ENCODE data around the gene DNAAF8.
"Not testable (repeated sequence)": the region's sequence is repeated elsewhere in the genome, so short reads cannot be mapped to it uniquely, and the experiment has no call there.

Gene DNAAF8

DNA sequence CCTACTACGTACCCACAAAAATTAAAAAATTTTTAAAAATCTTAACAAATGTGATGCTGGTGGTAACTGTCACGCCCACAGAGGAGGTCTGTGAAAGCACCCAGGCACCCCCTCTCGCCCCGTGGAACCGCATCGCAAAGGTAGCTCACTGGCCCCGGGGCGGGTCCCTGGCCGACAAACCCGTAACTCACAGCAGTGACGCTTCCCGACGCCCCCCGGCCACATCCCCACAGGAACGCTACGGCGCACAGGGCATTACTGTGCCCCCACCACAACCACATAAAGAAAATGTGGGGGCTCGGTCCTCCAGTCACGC lies 632 bp upstream of the DNAAF8 start:
- no peak for DNase-seq (ENCODE audit: low read depth)
- peak overlapping the region; percentile 93 for H3K4me3 ChIP-seq (ENCODE audit: control insufficient read depth, low read depth, low read length)
- TF ChIP-seq, protein P1, sequence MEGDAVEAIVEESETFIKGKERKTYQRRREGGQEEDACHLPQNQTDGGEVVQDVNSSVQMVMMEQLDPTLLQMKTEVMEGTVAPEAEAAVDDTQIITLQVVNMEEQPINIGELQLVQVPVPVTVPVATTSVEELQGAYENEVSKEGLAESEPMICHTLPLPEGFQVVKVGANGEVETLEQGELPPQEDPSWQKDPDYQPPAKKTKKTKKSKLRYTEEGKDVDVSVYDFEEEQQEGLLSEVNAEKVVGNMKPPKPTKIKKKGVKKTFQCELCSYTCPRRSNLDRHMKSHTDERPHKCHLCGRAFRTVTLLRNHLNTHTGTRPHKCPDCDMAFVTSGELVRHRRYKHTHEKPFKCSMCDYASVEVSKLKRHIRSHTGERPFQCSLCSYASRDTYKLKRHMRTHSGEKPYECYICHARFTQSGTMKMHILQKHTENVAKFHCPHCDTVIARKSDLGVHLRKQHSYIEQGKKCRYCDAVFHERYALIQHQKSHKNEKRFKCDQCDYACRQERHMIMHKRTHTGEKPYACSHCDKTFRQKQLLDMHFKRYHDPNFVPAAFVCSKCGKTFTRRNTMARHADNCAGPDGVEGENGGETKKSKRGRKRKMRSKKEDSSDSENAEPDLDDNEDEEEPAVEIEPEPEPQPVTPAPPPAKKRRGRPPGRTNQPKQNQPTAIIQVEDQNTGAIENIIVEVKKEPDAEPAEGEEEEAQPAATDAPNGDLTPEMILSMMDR (IDR thresholded peaks at IDR 0.05; ENCODE audit: control insufficient read depth, insufficient read depth, low read depth, low read length, missing control alignments) = no peak

DNA sequence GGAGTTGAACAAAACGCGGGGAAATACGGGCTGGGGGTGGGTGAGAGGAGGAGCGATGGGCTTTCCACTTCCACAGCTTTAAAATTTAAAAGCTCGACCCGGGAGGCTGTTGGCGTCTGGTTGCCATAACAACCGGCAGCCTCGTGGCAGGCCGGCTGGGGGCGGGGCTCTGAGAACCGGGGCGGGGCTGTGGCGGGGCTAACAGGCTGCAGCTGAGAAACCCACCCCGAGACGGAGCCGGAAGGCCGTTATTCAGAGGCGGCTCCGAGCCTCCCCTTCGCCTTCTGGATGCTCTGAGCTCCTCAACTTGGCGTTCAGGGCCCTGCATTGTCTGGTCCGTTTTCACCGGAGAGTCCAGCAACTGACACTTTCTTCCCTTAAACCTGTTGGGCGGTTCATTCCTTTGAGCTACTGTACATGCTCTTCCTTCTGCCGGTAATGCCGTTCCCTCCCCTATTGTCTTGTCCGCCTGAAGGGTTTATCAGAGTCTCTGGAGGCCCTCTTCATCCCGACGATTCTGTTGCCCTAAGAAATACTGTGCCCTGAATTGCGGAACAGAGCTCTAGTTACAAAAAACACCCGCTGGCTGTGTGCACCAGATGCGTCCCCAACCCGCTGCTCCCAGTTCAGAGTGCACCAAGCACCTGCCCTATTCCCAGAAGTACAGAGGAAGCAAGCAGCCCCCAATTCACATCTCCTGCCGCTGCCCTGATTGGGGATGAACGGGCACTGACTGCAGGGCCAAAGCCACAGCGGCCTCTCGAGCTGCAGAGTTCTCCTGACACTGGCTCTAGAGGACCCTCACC lies 596 bp downstream of the DNAAF8 start:
- peak overlapping the region; percentile 93 for H3K4me3 ChIP-seq (ENCODE audit: control insufficient read depth, low read depth, low read length)
- TF ChIP-seq, protein P1 (IDR thresholded peaks at IDR 0.05; ENCODE audit: control insufficient read depth, insufficient read depth, low read depth, low read length, missing control alignments) = no peak
- peak; percentile 8 for DNase-seq (ENCODE audit: low read depth)

DNA sequence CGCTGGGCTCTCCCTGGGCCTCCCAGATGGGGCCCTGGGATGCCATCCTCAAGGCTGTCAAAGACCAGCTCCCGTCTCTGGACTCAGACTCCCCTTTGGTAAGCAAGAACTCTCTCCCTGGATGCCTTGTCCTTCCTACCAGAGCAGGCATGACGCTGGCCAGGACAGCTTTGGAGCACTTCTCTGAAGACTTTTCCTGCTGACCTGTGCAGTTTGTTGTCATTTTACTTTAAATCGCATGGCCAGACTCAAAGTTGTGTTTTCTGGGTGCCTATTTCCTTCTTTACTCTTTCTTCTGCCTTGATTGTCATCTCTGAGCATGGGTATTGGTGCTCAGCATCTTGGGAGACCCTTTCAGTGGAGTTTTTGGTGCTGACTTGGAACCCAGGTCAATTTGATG lies 2.2 kb downstream of the DNAAF8 start:
- DNase-seq (ENCODE audit: low read depth) = no peak
- H3K4me3 ChIP-seq (ENCODE audit: control insufficient read depth, low read depth, low read length) = no peak overlapping the region
- TF ChIP-seq, protein P1 (IDR thresholded peaks at IDR 0.05; ENCODE audit: control insufficient read depth, insufficient read depth, low read depth, low read length, missing control alignments) = no peak

DNA sequence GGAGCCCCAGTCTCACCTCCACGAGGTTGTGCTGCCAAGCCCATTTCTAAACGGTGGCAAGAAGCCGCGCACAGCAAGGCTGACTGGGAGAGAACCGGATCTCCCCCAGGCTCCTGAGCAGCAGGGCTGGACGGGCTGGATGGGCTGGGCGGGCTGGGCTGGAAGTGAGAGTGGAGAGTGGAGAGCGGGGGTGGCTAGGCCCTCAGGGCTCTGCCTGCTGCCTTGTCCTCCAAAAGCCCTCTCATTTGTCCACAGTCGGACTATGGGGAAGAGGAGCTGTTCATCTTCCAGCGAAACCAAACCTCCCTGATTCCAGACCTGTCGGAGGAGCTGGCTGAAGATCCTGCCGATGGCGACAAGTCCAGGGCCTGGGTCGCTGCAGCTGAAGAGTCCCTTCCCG lies 3.2 kb downstream of the DNAAF8 start:
- TF ChIP-seq, protein P1 (IDR thresholded peaks at IDR 0.05; ENCODE audit: control insufficient read depth, insufficient read depth, low read depth, low read length, missing control alignments) = no peak
- no peak overlapping the region for H3K4me3 ChIP-seq (ENCODE audit: control insufficient read depth, low read depth, low read length)
- DNase-seq (ENCODE audit: low read depth) = no peak

DNA sequence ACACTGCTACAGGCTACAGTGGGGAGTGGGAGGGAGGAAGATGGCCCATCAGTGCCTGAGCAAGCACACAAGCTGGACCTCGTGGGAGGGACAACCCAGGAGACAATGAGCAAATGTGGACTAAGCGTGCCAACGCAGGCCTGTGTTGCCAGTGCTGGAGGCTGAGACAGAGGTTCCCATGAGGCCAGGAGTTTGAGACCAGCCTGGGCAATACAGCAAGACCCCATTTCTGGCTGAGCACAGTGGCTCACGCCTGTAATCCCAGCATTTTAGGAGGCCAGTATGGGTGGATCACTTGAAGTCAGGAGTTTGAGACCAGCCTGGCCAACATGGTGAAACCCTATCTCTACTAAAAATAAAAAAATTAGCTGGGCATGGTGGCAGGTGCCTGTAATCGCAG lies 4.0 kb downstream of the DNAAF8 start:
- H3K4me3 ChIP-seq (ENCODE audit: control insufficient read depth, low read depth, low read length); DNase-seq (ENCODE audit: low read depth): not testable (repeated sequence)

DNA sequence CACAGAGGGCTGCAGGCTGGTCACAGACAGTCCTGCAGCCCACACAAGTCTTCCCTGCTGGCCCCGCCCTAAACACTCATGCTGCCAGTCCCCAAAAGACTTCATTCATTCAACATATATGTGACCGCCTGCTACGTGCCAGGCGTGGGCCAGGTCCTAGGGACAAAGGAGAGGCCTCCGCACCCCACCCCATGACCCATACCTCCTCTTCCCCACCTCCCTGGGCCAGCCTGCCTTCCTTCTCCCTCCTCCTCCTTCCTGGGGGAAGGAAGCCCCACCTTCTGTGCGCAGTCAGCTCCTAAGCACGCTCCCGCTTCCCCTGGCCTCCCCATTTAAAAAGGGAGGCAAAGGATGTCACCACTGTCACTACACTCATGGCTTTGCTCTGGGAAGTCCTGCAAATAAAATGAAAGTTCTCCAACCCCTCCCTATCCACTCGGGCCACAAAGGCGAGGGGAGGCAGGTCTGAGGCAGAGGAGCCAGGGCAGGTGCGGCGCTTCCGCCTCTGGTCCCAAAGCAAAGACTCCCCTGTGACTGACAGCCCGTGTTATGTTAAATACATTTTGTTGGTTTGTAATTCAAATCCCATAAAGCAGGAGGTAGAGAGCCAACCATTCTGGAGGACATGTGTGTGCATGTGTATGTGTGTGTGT lies 9.0 kb downstream of the DNAAF8 start:
- TF ChIP-seq, protein P1 (IDR thresholded peaks at IDR 0.05; ENCODE audit: control insufficient read depth, insufficient read depth, low read depth, low read length, missing control alignments) = no peak
- no peak for DNase-seq (ENCODE audit: low read depth)
- H3K4me3 ChIP-seq (ENCODE audit: control insufficient read depth, low read depth, low read length) = no peak overlapping the region

DNA sequence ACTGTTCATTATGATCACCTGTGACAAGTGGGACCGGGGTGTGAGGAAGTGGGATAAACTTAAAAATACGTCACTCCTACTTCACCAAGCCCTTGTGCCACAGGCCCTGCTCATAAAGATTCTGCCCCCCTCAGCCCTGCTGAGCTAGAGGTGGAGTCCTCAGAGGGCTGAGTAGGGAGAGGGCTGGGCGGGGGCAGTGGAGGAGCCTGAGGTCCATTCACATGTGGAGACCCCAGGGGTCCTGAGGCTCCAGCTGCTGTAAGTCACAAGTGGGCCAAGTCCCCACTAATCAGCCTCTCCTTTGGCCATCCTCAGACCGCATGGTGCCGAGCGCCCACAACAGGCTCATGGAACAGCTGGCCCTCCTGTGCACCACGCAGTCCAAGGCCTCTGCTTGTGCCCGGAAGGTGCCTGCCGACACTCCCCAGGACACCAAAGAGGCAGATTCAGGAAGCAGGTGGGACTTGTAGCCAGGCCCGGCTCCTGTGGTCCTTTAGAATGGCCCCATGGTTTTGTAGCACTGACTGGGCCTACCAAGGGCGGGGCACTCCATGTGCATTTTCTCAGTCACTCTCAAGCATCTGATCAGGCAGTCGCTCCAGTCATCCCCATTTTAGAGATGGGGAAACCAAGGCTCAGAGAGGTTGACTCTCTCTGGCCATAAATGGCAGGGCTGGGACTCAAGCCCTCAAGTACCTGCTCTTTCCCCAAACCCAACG lies 10.4 kb downstream of the DNAAF8 start:
- no peak for DNase-seq (ENCODE audit: low read depth)
- TF ChIP-seq, protein P1 (IDR thresholded peaks at IDR 0.05; ENCODE audit: control insufficient read depth, insufficient read depth, low read depth, low read length, missing control alignments) = no peak
- H3K4me3 ChIP-seq (ENCODE audit: control insufficient read depth, low read depth, low read length) = no peak overlapping the region
